Measurements from ENCODE around the gene NMU.

NMU gene

DNA sequence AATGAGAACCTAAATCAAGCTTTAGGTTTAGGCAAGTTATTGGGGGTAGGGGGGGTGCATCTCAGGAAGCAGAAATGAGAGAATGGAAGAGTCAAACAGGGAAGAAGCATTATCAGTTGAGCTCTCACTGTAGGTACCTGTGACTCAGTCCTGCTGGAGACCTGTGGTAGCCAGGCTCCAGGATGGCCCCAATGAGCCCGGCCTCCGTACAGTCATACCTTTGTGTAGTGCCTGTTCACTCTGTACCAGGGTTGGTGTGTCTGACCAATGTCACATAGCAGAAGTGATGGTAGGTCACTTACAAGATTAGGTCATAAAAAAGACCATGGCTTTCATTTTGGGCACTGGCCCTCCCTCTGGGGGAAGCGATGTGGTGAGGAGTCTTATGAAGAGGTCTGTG, 45.3 kb upstream of the NMU start:
- Histone ChIP-seq H3K27ac (ENCODE audit: low read depth, low read length) (no peak overlapping the region), H3K9me3 (ENCODE audit: control insufficient read depth, insufficient read depth, low read length) (no peaks in the 10 kb centered on the region), H3K4me1 (ENCODE audit: control insufficient read depth, low read length) (no peaks in the 10 kb centered on the region), H4K20me1 (ENCODE audit: control insufficient read depth, insufficient read depth, low read depth, low read length) (no peaks in the 10 kb centered on the region), H3F3A (ENCODE audit: control insufficient read depth, insufficient read depth) (no peaks in the 10 kb centered on the region), H3K9me2 (replicated peaks; ENCODE audit: control insufficient read depth, low read length) (no peaks in the 10 kb centered on the region), H3K4me2 (ENCODE audit: low read length) (no peak overlapping the region), H3K27me3 (ENCODE audit: control insufficient read depth, low read length) (no peaks in the 10 kb centered on the region), H3K79me2 (ENCODE audit: control insufficient read depth, low read length) (no peaks in the 10 kb centered on the region), H3K36me3 (ENCODE audit: control insufficient read depth, low read length) (no peaks in the 10 kb centered on the region), H3K4me3 (ENCODE audit: low read length) (no peak overlapping the region)
- TF ChIP-seq, protein P1, sequence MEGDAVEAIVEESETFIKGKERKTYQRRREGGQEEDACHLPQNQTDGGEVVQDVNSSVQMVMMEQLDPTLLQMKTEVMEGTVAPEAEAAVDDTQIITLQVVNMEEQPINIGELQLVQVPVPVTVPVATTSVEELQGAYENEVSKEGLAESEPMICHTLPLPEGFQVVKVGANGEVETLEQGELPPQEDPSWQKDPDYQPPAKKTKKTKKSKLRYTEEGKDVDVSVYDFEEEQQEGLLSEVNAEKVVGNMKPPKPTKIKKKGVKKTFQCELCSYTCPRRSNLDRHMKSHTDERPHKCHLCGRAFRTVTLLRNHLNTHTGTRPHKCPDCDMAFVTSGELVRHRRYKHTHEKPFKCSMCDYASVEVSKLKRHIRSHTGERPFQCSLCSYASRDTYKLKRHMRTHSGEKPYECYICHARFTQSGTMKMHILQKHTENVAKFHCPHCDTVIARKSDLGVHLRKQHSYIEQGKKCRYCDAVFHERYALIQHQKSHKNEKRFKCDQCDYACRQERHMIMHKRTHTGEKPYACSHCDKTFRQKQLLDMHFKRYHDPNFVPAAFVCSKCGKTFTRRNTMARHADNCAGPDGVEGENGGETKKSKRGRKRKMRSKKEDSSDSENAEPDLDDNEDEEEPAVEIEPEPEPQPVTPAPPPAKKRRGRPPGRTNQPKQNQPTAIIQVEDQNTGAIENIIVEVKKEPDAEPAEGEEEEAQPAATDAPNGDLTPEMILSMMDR (IDR thresholded peaks at IDR 0.05; ENCODE audit: low read depth, low read length, poor library complexity, severe bottlenecking): no peak
- no peak for TF ChIP-seq EZH2phosphoT487 (IDR thresholded peaks at IDR 0.05; ENCODE audit: borderline replicate concordance, low read length)

DNA sequence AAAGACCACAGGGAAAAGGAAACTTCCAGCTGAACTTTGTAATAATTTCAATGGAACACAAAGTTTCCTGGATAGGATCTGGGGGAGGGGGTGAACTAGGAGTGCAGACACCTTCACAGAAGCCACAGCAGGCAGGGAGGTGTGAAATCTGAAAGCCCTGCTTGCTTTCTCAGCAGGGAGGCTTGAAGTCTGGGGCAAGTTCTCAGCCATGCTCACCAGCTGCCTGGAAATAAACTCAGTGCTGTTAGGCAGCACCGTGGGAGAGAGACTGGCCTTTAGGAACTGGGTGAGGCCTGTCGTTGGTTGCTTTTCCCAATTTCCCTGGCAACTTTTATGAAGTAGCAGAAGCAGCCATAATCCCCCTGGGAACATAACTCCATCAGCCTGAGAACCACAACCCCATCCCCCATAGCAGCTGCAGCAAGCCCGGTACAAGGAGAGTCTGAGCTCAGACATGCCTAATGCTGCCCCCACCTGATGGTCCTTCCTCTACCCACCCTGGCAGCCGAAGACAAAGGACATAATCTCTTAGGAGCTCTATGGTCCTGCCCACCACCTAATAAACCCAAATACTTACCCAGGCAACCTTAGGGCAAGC, 39.2 kb upstream of the NMU start:
- Histone ChIP-seq H3K4me3 (ENCODE audit: low read length) (no peak overlapping the region), H3K4me1 (ENCODE audit: control insufficient read depth, low read length) (no peaks in the 10 kb centered on the region), H3K36me3 (ENCODE audit: control insufficient read depth, low read length) (no peaks in the 10 kb centered on the region), H3F3A (ENCODE audit: control insufficient read depth, insufficient read depth) (no peaks in the 10 kb centered on the region), H3K27ac (ENCODE audit: low read depth, low read length) (no peak overlapping the region), H3K9me3 (ENCODE audit: control insufficient read depth, insufficient read depth, low read length) (no peaks in the 10 kb centered on the region), H4K20me1 (ENCODE audit: control insufficient read depth, insufficient read depth, low read depth, low read length) (no peaks in the 10 kb centered on the region), H3K4me2 (ENCODE audit: low read length) (no peak overlapping the region), H3K27me3 (ENCODE audit: control insufficient read depth, low read length) (no peaks in the 10 kb centered on the region), H3K79me2 (ENCODE audit: control insufficient read depth, low read length) (no peaks in the 10 kb centered on the region), H3K9me2 (replicated peaks; ENCODE audit: control insufficient read depth, low read length) (no peaks in the 10 kb centered on the region)
- no peak for TF ChIP-seq EZH2phosphoT487 (IDR thresholded peaks at IDR 0.05; ENCODE audit: borderline replicate concordance, low read length)
- TF ChIP-seq, protein P1 (IDR thresholded peaks at IDR 0.05; ENCODE audit: low read depth, low read length, poor library complexity, severe bottlenecking): no peak

DNA sequence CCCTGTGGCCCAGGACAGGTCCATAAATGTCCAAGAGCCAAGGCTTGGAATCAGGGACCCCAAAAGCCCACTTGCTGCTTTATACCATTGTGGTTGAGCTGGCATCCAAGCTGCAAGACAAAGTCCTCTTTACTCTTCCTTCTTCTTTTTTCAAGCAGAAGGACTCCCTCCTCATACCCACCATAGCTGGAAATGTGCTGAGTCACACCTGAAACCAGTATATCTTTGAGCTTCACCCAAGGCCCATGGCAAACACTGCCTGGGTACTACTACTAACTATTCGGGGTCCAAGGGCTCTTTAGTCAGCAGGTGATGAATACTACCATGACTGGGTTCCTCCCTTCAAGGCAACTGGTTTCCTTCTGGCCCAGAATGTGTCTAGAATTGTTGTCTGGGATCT, 37.3 kb upstream of the NMU start:
- TF ChIP-seq, protein P1 (IDR thresholded peaks at IDR 0.05; ENCODE audit: low read depth, low read length, poor library complexity, severe bottlenecking): no peak
- TF ChIP-seq EZH2phosphoT487 (IDR thresholded peaks at IDR 0.05; ENCODE audit: borderline replicate concordance, low read length): no peak
- no peak overlapping the region for H3K27ac ChIP-seq (ENCODE audit: low read depth, low read length)
- H3K4me1 ChIP-seq (ENCODE audit: control insufficient read depth, low read length): no peaks in the 10 kb centered on the region
- no peaks in the 10 kb centered on the region for H3K9me3 ChIP-seq (ENCODE audit: control insufficient read depth, insufficient read depth, low read length)
- H3K79me2 ChIP-seq (ENCODE audit: control insufficient read depth, low read length): no peaks in the 10 kb centered on the region
- no peaks in the 10 kb centered on the region for H4K20me1 ChIP-seq (ENCODE audit: control insufficient read depth, insufficient read depth, low read depth, low read length)
- no peaks in the 10 kb centered on the region for H3K27me3 ChIP-seq (ENCODE audit: control insufficient read depth, low read length)
- no peaks in the 10 kb centered on the region for H3F3A ChIP-seq (ENCODE audit: control insufficient read depth, insufficient read depth)
- H3K9me2 ChIP-seq (replicated peaks; ENCODE audit: control insufficient read depth, low read length): no peaks in the 10 kb centered on the region
- H3K4me2 ChIP-seq (ENCODE audit: low read length): no peak overlapping the region
- no peak overlapping the region for H3K4me3 ChIP-seq (ENCODE audit: low read length)
- H3K36me3 ChIP-seq (ENCODE audit: control insufficient read depth, low read length): no peaks in the 10 kb centered on the region

Data from DOHH2 (cell line).